ENCODE measurements around the gene GPR25. TPM values are rescaled to one million over a fixed set of nuclear protein-coding genes. Genes with fewer than 3 reads are reported as not detected.

GPR25 gene
- total and polyA plus RNA-seq, 10 of the 15 experiments (the other 5 are each of a cell fraction or from before 2014, with no cell fraction given) = not detected

DNA sequence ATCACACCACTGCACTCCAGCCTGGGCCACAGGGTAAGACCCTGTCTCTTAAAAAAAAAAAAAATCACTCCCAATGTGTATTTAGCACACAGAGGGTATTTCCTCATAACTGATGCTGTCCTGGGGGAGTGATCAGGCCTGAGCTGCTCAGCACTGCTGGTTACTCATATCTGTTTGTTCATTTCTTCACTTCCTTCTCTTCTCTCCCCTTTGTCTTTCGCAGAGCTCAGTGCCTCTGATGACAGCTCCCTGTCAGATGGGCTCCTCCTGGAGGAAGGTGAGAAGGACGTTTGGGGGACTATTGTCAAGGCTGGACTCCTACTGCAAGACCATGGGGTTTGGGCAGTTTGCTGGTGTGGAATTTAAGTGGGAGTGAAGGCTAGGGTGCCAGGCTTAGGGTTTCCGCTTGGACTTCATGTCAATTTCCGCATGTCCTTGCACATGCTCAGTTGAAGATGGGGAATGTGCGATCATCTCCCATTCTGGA lies 34.9 kb downstream of the GPR25 start:
- H4K20me1 ChIP-seq (ENCODE audit: control insufficient read depth, insufficient read depth) = no peaks in the 10 kb centered on the region
- BruUV-seq (replicated peaks) = no TSS peak
- DNase-seq (ENCODE audit: low read depth, low spot score) = peak; percentile 67
- H3K4me2 ChIP-seq (ENCODE audit: control insufficient read depth, insufficient read depth) = no peak overlapping the region
- H3K36me3 ChIP-seq (ENCODE audit: control insufficient read depth in 2 of 2, insufficient read depth in 2 of 2, low read length in 1 of 2) = peaks cover 0 to 3% of the 10 kb centered on the region in 2 experiments; a peak in 2 of 4 replicates
- ChIA-PET CTCF (interaction anchor here (0.6 to 9.2 kb wide), 16 partner anchors 11 to 288 kb away, joined by 3 to 131 read pairs (median 4); partner anchors contain the start of genes INAVA and TMEM9), RAD21 (ENCODE audit: unreplicated experiment) (interaction anchor here (0.6 to 5.5 kb wide), 15 partner anchors 11 to 285 kb away, joined by 3 to 53 read pairs (median 7); partner anchors contain the start of gene INAVA), SMC1A (ENCODE audit: uncharacterized antibody, unreplicated experiment) (interaction anchor here (0.7 to 11.7 kb wide), 18 partner anchors 15 to 353 kb away, joined by 3 to 193 read pairs (median 4); partner anchors contain the start of gene INAVA), POLR2A (interaction anchor here (0.7 to 6.3 kb wide), 12 partner anchors 11 to 282 kb away, joined by 3 to 60 read pairs (median 8); partner anchors contain the start of gene INAVA)
- H3K4me1 ChIP-seq (ENCODE audit: control insufficient read depth, insufficient read depth, low read length) = peaks cover 15% of the 10 kb centered on the region
- FAIRE-seq = no peak
- in situ Hi-C loops (cut with MboI) = loop anchor here (5.0 kb wide), 1 partner anchor 135 kb away; no protein-coding TSS in a partner anchor
- H3K27ac ChIP-seq (ENCODE audit: control insufficient read depth, insufficient read depth) = no peak overlapping the region
- no peaks in the 10 kb centered on the region; the same call in 2 of the 3 replicates for H3K9me3 ChIP-seq (replicated peaks; ENCODE audit: control insufficient read depth, insufficient read depth, low read length)
- H3K9ac ChIP-seq (ENCODE audit: control insufficient read depth, insufficient read depth, low read length) = no peak overlapping the region
- intact Hi-C loops (cut with micrococcal nuclease; ENCODE audit: unreplicated experiment) = loop anchor here (2.0 to 5.0 kb wide), 4 partner anchors 19 to 280 kb away; no protein-coding TSS in a partner anchor
- WGBS (ENCODE audit: insufficient coverage, insufficient replicate concordance, low lambda C conversion rate, missing lambda C conversion rate) = 67% methylated on average over 5 of the region's 5 CpGs
- no peak overlapping the region for H2AFZ ChIP-seq (ENCODE audit: control insufficient read depth, low read depth, low read length)
- H3K27me3 ChIP-seq (replicated peaks in 1 of 2; ENCODE audit: control insufficient read depth in 2 of 2, insufficient read depth in 2 of 2, low read length in 1 of 2) = no peaks in the 10 kb centered on the region
- no peaks in the 10 kb centered on the region for H3K79me2 ChIP-seq (ENCODE audit: control insufficient read depth, insufficient read depth, low read length)
- no peak overlapping the region for H3K4me3 ChIP-seq
- peak; percentile 74 for ATAC-seq
- TF ChIP-seq IRF4 (IDR thresholded peaks at IDR 0.05; ENCODE audit: low read depth, low read length) (peak; percentile 58; the same call in 1 of the 2 replicates), STAT1 (conservative IDR thresholded peaks at IDR 0.05) (no peak), RCOR1 (conservative IDR thresholded peaks at IDR 0.05; ENCODE audit: low read depth, low read length) (no peak), MXI1 (IDR thresholded peaks at IDR 0.05; ENCODE audit: low read depth, low read length) (no peak), ZNF207 (IDR thresholded peaks at IDR 0.05; ENCODE audit: borderline replicate concordance) (no peak), CHD2 (IDR thresholded peaks at IDR 0.05; ENCODE audit: borderline replicate concordance, low read depth, low read length) (no peak), YY1 (IDR thresholded peaks at IDR 0.05; ENCODE audit: low read depth, low read length) (no peak), MYB (IDR thresholded peaks at IDR 0.05; ENCODE audit: borderline replicate concordance, low read depth, low read length) (no peak), LARP7 (IDR thresholded peaks at IDR 0.05) (no peak), SMAD5 (IDR thresholded peaks at IDR 0.05; ENCODE audit: low read depth) (no peak), NFXL1 (IDR thresholded peaks at IDR 0.05; ENCODE audit: borderline replicate concordance) (no peak), KLF5 (IDR thresholded peaks at IDR 0.05; ENCODE audit: partially characterized antibody) (no peak), HDAC6 (IDR thresholded peaks at IDR 0.05; ENCODE audit: unreplicated experiment) (no peak), BMI1 (IDR thresholded peaks at IDR 0.05; ENCODE audit: borderline replicate concordance) (no peak), CHD1 (IDR thresholded peaks at IDR 0.05; ENCODE audit: low read depth, low read length) (no peak), PAX8 (IDR thresholded peaks at IDR 0.05) (no peak)
- TF ChIP-seq, protein P1, sequence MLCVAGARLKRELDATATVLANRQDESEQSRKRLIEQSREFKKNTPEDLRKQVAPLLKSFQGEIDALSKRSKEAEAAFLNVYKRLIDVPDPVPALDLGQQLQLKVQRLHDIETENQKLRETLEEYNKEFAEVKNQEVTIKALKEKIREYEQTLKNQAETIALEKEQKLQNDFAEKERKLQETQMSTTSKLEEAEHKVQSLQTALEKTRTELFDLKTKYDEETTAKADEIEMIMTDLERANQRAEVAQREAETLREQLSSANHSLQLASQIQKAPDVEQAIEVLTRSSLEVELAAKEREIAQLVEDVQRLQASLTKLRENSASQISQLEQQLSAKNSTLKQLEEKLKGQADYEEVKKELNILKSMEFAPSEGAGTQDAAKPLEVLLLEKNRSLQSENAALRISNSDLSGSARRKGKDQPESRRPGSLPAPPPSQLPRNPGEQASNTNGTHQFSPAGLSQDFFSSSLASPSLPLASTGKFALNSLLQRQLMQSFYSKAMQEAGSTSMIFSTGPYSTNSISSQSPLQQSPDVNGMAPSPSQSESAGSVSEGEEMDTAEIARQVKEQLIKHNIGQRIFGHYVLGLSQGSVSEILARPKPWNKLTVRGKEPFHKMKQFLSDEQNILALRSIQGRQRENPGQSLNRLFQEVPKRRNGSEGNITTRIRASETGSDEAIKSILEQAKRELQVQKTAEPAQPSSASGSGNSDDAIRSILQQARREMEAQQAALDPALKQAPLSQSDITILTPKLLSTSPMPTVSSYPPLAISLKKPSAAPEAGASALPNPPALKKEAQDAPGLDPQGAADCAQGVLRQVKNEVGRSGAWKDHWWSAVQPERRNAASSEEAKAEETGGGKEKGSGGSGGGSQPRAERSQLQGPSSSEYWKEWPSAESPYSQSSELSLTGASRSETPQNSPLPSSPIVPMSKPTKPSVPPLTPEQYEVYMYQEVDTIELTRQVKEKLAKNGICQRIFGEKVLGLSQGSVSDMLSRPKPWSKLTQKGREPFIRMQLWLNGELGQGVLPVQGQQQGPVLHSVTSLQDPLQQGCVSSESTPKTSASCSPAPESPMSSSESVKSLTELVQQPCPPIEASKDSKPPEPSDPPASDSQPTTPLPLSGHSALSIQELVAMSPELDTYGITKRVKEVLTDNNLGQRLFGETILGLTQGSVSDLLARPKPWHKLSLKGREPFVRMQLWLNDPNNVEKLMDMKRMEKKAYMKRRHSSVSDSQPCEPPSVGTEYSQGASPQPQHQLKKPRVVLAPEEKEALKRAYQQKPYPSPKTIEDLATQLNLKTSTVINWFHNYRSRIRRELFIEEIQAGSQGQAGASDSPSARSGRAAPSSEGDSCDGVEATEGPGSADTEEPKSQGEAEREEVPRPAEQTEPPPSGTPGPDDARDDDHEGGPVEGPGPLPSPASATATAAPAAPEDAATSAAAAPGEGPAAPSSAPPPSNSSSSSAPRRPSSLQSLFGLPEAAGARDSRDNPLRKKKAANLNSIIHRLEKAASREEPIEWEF (IDR thresholded peaks at IDR 0.05; ENCODE audit: insufficient replicate concordance, low read depth, low read length) = peak; percentile 32
- TF ChIP-seq, protein P2, sequence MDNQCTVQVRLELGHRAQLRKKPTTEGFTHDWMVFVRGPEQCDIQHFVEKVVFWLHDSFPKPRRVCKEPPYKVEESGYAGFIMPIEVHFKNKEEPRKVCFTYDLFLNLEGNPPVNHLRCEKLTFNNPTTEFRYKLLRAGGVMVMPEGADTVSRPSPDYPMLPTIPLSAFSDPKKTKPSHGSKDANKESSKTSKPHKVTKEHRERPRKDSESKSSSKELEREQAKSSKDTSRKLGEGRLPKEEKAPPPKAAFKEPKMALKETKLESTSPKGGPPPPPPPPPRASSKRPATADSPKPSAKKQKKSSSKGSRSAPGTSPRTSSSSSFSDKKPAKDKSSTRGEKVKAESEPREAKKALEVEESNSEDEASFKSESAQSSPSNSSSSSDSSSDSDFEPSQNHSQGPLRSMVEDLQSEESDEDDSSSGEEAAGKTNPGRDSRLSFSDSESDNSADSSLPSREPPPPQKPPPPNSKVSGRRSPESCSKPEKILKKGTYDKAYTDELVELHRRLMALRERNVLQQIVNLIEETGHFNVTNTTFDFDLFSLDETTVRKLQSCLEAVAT (IDR thresholded peaks at IDR 0.05) = peak; percentile 32
